Activated CD4-positive, alpha-beta T cell treated with anti-CD3 and anti-CD28 coated beads, Interleukin-2, amount 10 ng/mL, durations not matched to agents 7 days and 5 days (primary cell): ENCODE data around the gene DYNLT4. TPM values are rescaled to one million over a fixed set of nuclear protein-coding genes. Genes with fewer than 3 reads are reported as not detected.

Experiments
- CTCF ChIA-PET: fragments of 350-600 bp; sonication (Branson Sonifier 250); formaldehyde crosslinking; loops from one replicate; lab custom pipeline; 2021; ENCODE audit warnings: antibody characterized with exemption; lab: Charles Lee
- POLR2A ChIA-PET: fragments of 350-600 bp; sonication (Branson Sonifier 250); formaldehyde crosslinking; loops from one replicate; lab custom pipeline; 2021; ENCODE audit warnings: antibody characterized with exemption; lab: Charles Lee
- DNase-seq: peaks from one replicate; pipeline ENCODE4 v3.0.0-alpha.2; 2020
- H3K27ac Mint-ChIP-seq: one replicate; pipeline ENCODE4 v1.8.0; 2021; ENCODE audit warnings: mild to moderate bottlenecking, moderate library complexity, mixed read lengths
- H3K27me3 Mint-ChIP-seq: one replicate; pipeline ENCODE4 v1.8.0; 2021; ENCODE audit warnings: mixed read lengths
- H3K36me3 Mint-ChIP-seq: one replicate; pipeline ENCODE4 v1.8.0; 2021; ENCODE audit warnings: low read depth, mixed read lengths
- H3K4me1 Mint-ChIP-seq: one replicate; pipeline ENCODE4 v1.8.0; 2021; ENCODE audit warnings: mixed read lengths
- H3K4me3 Mint-ChIP-seq: one replicate; pipeline ENCODE4 v1.8.0; 2021; ENCODE audit warnings: mild to moderate bottlenecking, moderate library complexity, mixed read lengths
- H3K9me3 Mint-ChIP-seq: one replicate; pipeline ENCODE4 v1.8.0; 2021; ENCODE audit warnings: mixed read lengths
- total RNA-seq, 2 experiments: library from RNA; stranded (reverse); gene quantifications; one replicate each; pipeline ENCODE4 v1.2.3, GENCODE V29; 2021

DYNLT4 gene, protein sequence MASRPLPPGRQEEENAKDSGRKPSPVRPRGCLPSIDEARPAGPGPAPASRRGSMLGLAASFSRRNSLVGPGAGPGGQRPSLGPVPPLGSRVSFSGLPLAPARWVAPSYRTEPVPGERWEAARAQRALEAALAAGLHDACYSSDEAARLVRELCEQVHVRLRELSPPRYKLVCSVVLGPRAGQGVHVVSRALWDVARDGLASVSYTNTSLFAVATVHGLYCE
- total RNA-seq: under 1 TPM; 0.47 to 0.83 TPM

DNA sequence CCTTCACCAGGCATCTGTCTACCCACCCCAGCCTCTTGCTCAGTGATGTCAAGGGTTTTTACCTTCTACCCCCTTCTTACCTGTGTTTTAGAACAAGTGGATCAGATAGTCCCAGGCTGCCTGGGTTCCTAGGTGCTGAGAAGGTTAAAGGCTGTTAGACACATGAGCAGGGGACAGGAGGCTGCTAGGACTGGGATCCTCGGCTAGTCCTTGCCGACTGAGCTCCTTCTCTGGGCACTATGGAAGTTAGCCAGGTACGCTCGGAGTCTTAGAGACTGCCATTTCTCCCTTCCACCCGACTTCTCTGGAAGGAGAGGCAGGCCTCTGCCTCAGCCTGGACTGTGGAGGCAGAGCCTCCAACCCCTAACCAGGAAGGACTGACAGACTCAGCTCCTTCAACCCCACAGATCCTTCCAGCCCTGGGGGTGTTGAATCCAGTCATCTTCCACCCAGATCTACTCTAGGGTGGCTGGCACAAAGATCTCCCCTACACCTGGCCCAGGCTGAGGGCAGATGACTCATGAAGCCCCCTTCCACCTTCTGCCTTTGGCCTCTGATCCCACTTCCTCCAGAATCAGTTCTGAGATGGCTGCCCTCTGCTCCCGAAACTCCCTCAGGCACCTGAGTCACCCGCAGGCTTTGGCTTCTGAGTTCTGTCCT lies at the start of gene DYNLT4:
DYNLT4 (minus strand) TSS at position 648 of the 660 bp plus-strand sequence. CDS start 683 bp downstream, outside the sequence.
- ChIA-PET CTCF (interaction anchor here (0.6 to 1.3 kb wide), 3 partner anchors 11 to 16 kb away, joined by 3 to 4 read pairs (median 4); no protein-coding TSS in a partner anchor), POLR2A (interaction anchor here (3.3 to 4.4 kb wide), 2 partner anchors 12 to 85 kb away, joined by 31 to 40 read pairs; no protein-coding TSS in a partner anchor)
- Mint-ChIP-seq H3K36me3 (peaks cover 72% of the 10 kb centered on the region), H3K4me1 (peaks cover 87% of the 10 kb centered on the region), H3K4me3 (peak within 1 kb of the TSS; percentile 71), H3K27me3 (no peaks in the 10 kb centered on the region), H3K27ac (peak within 1 kb of the TSS; percentile 100), H3K9me3 (no peaks in the 10 kb centered on the region)
- DNase-seq: no peak

DNA sequence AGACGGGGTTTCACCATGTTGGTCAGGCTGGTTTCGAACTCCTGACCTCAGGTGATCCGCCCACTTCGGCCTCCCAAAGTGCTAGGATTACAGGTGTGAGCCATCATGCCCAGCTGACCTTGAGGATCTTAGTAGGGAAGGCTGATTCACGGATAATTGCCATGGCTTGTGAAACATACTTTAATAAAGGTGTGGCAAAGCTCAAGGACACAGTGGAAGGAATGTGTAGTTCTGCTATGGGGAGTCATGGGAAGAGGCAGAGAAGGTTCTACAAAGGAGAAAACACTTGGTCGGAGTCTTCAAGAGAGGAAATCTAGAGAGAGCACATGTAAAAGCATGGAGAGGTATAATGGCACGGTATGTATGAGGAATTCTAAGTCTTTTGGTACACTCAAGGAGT lies 48.6 kb upstream of the DYNLT4 start:
- Mint-ChIP-seq H3K4me1 (no peaks in the 10 kb centered on the region), H3K9me3 (no peaks in the 10 kb centered on the region), H3K36me3 (peaks cover 21% of the 10 kb centered on the region), H3K4me3 (no peak overlapping the region), H3K27ac (no peak overlapping the region), H3K27me3 (no peaks in the 10 kb centered on the region)
- ChIA-PET CTCF (interaction anchor here (0.6 to 0.7 kb wide), 2 partner anchors 245 to 822 kb away, joined by 3 read pairs; no protein-coding TSS in a partner anchor), POLR2A (no interaction called here)
- no peak for DNase-seq

DNA sequence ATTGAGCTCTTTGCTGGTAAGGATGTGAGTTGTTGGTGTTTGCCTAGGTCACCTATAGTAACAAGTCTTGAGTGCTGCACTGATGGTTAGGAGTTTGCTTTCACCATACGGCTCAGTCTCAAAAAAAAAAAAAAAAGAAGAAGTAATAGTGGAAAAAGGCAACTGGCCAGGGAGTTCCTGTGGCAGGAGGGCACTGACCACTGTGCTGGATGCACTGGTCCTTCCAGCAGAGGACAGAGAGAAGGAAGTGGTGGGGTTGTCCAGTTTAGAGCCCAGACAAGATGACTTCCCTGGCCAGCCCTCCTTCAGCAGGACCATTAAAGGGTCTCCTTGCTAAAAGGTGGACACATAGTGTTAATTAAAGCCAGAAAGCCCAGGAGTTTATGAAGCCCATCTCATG lies 47.8 kb upstream of the DYNLT4 start:
- CTCF ChIA-PET: interaction anchor here (0.6 to 1.2 kb wide), 2 partner anchors 9 to 43 kb away, joined by 4 to 5 read pairs; no protein-coding TSS in a partner anchor

DNA sequence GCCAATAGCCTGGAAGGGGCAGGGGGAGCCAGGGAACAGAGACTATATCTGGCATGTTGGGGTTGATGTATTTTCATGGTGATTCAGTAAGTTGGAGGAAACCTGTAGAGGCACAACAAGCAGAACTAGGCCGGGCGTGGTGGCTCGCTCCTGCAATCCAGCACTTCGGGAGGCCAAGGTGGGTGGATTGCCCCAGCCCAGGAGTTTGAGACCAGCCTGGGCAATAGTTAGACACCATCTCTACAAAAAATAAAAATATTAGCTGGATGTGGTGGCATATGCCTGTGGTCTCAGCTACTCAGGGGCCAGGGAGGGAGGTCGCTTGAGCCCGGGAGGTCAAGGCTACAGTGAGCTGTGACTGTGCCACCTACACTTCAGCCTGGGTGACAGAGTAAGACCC lies 46.0 kb upstream of the DYNLT4 start:
- Mint-ChIP-seq H3K36me3 (peaks cover 32% of the 10 kb centered on the region), H3K9me3 (no peaks in the 10 kb centered on the region), H3K27me3 (no peaks in the 10 kb centered on the region), H3K4me3 (no peak overlapping the region), H3K27ac (no peak overlapping the region), H3K4me1 (peaks cover 3% of the 10 kb centered on the region)
- CTCF ChIA-PET: no interaction called here
- POLR2A ChIA-PET: interaction anchor here (0.7 kb wide), 1 partner anchor 440 kb away, joined by 5 read pairs; no protein-coding TSS in a partner anchor
- no peak for DNase-seq

More for the DNA sequence above, 47.8 kb upstream of the DYNLT4 start:
- Mint-ChIP-seq H3K27me3 (no peaks in the 10 kb centered on the region), H3K4me1 (no peaks in the 10 kb centered on the region), H3K4me3 (no peak overlapping the region), H3K36me3 (peaks cover 25% of the 10 kb centered on the region), H3K27ac (no peak overlapping the region), H3K9me3 (no peaks in the 10 kb centered on the region)
- DNase-seq: no peak
- POLR2A ChIA-PET: no interaction called here

DNA sequence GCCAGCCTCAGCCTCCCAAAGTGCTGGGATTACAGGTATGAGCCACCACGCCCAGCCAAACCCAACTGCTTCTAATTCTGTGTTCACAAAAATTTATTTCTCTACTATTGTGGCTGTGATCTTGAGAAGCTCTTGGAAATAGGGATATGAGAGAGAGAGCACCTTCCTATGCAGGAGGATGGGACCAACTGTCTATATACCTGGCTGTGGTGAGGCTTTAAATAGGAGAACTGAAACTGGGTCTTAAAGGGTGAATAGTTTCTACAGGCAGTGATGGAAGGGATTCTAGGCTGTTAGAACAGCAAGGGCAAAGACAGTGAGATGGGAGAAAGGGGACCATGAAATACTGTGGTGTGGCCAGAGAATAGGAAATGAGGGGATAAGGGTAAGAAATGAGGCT lies 44.2 kb upstream of the DYNLT4 start:
- Mint-ChIP-seq H3K36me3 (peaks cover 26% of the 10 kb centered on the region), H3K4me1 (peaks cover 3% of the 10 kb centered on the region), H3K27me3 (no peaks in the 10 kb centered on the region), H3K4me3 (no peak overlapping the region), H3K9me3 (no peaks in the 10 kb centered on the region), H3K27ac (no peak overlapping the region)
- POLR2A ChIA-PET: no interaction called here
- DNase-seq: no peak
- CTCF ChIA-PET: no interaction called here

DNA sequence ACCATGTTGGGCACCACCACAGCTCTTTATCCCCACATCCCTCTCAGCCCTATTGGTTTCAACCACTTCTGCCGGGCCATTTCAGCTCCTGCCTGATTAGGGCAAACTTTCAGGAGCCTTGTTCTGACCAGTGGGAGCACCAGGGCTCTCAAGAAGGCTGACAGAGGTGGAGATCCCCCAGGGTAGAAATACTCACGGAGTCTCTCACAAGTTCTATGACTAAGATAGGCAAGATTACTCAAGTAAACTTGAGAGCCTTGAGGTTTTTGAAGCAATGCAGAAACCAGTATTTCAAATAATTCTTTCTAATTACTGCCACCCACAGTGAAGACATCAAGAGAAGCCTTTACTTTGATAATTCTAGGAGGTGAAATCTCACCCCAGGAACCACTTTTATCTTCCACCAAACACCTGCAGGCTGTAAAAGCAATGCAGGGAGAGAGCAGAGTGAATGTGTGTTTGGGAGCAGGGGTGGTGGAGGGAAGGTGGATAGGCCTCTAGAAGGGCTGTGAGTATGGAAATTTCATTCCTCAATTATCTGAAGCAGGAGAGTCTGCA lies 42.5 kb upstream of the DYNLT4 start:
- H3K27me3 Mint-ChIP-seq: peaks cover 1% of the 10 kb centered on the region
- POLR2A ChIA-PET: no interaction called here
- peaks cover 23% of the 10 kb centered on the region for H3K36me3 Mint-ChIP-seq
- H3K4me1 Mint-ChIP-seq: peaks cover 3% of the 10 kb centered on the region
- CTCF ChIA-PET: interaction anchor here (1.0 kb wide), 1 partner anchor 32 kb away, joined by 3 read pairs; no protein-coding TSS in a partner anchor
- no peak overlapping the region for H3K4me3 Mint-ChIP-seq
- H3K9me3 Mint-ChIP-seq: no peaks in the 10 kb centered on the region
- H3K27ac Mint-ChIP-seq: no peak overlapping the region
- DNase-seq: no peak

DNA sequence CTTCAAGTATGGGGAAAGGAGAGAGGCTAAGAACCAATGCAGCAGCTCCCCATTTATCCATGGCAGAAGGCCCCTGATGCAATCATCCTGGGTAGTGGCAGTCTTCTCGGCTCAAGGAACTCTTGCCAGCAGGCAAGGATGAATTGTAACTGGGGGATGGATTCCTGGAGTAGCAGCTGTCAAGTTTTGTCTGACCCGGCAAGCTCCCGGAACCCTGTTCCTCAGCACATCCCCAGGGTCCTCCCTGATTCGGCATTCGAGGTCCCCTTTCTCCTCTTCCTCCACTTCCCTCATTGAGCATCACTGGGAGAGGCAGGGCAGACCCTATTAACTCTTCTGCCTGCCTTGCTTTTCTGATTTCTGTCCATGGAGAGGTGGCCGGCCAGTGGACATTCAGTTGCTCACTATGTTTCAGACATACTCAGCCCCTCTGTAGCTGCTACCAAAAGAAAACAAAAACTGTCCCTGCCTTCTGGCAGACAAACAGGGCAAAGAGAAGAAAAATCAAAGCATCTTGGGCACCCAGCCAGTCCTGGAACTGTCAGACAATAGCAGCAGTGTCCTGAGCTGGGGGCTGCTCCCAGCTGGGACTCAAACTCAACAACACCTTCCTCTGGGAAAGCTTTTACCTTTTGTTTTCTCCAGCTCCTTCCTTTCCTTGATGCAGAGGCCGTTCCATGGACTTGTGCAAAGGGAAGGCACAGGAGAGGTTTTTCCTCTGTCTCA lies 41.5 kb upstream of the DYNLT4 start:
- H3K4me3 Mint-ChIP-seq: no peak overlapping the region
- DNase-seq: no peak
- peaks cover 24% of the 10 kb centered on the region for H3K36me3 Mint-ChIP-seq
- peaks cover 9% of the 10 kb centered on the region for H3K27me3 Mint-ChIP-seq
- no peaks in the 10 kb centered on the region for H3K9me3 Mint-ChIP-seq
- H3K27ac Mint-ChIP-seq: no peak overlapping the region
- peaks cover 3% of the 10 kb centered on the region for H3K4me1 Mint-ChIP-seq
- ChIA-PET POLR2A (no interaction called here), CTCF (interaction anchor here (1.0 to 1.2 kb wide), 2 partner anchors 19 to 33 kb away, joined by 3 read pairs; no protein-coding TSS in a partner anchor)

DNA sequence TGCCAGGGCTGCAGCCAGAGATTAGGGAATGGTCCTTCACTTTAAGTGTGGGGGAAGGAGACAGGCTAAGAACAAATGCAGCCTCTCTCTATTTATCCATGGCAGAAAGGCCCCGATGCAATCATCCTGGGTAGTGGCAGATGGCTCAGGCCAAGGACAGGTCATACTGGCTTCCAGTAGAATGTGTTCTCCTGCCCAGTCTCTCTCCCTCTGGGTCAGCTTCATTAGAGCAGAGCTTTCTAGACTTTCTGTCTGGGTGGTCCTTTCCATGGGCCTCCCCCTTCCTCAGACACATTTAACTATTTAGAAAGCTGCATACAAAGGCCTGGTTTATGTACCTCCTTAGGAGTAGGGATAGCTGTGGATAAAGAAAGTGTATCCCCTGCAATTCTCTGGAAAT lies 40.7 kb upstream of the DYNLT4 start:
- Mint-ChIP-seq H3K27ac (no peak overlapping the region), H3K4me1 (peaks cover 3% of the 10 kb centered on the region), H3K36me3 (peaks cover 22% of the 10 kb centered on the region), H3K27me3 (peaks cover 9% of the 10 kb centered on the region), H3K9me3 (no peaks in the 10 kb centered on the region), H3K4me3 (no peak overlapping the region)
- POLR2A ChIA-PET: no interaction called here
- no peak for DNase-seq
- CTCF ChIA-PET: no interaction called here

DNA sequence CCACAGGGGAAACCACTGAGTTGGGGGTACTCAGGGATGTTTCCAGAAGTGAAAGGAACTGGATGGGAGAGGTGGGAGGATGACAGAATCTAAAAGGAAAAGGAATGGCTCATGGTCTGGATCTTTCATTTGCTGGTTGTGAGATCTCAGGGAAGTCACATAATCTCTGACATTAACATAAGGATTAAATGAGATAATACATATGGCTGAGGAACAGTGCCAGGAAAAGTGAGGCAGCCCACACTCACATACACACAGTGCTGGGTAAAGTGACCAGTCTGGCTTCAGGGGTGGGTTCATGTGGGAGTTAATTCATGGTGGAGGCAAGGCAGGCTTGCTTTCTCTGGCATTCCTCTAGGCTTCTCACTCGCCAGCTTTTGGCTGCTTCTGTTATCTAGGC lies 39.8 kb upstream of the DYNLT4 start:
- peaks cover 7% of the 10 kb centered on the region for H3K4me1 Mint-ChIP-seq
- peaks cover 22% of the 10 kb centered on the region for H3K36me3 Mint-ChIP-seq
- no peak overlapping the region for H3K27ac Mint-ChIP-seq
- no peak for DNase-seq
- ChIA-PET CTCF (no interaction called here), POLR2A (no interaction called here)
- no peaks in the 10 kb centered on the region for H3K9me3 Mint-ChIP-seq
- H3K27me3 Mint-ChIP-seq: peaks cover 13% of the 10 kb centered on the region
- H3K4me3 Mint-ChIP-seq: no peak overlapping the region

DNA sequence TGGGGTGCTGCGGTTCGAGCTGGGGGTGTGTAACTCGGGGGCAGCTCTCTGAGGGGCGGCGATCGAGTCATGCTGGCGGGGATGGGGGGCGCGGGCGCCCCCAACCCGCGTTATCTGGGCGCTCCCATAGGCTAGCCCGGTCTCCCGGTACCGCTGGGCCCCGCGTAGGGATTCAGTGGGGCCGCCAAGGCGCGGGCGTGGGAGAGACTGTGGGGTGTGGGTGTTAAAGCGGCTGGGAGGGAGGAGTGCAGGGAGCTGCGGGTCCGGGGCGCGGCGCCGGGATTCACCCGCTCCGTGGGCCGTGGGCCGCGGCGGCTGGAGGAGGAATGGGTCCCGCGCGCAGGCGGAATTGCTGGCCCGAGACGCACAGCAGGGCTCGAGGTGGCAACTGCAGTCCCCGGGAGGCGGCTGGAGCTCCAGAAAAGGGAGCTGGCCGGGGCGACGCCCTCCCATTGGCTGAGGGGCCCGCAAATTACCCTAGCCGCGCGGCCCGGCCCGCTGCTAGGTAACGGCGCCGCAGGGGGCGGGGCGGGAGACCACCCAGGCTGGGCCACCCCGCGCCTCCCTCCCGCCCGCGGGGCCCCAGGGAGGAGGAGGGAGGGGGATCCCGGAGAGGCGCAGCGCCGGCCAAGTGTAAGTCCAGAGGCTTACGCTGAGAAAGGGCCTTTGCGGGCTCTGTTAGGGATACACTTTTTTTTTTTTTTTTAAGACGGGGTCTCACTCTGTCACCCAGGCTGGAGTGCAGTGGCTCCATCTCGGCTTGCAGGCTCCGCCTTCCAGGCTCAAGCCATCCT lies 35.9 kb upstream of the DYNLT4 start, which contains the start of gene PTCH2:
PTCH2 (minus strand) TSS at position 392 of the 794 bp plus-strand sequence; CDS start at position 71, 321 bp downstream.
- CTCF ChIA-PET: interaction anchor here (1.1 kb wide), 1 partner anchor 12 kb away, joined by 3 read pairs; no protein-coding TSS in a partner anchor
- POLR2A ChIA-PET: no interaction called here
- peaks cover 23% of the 10 kb centered on the region for H3K27me3 Mint-ChIP-seq

DNA sequence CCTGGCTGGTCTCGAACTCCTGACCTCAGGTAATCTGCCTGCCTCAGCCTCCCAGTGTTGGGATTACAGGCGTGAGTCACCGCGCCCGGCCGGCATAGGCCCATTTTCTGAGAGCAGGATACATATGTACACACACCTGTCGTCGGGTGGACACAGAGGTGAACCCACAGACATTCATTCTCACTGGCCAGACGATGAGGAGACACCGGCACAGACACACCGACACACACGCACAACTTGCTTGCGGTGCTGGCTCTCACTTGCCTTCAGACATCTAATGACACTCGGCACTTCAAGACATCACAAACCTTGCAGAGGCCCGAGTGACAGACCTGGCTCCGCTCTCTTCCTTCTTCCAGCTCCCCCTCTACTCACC lies 35.3 kb upstream of the DYNLT4 start:
- Mint-ChIP-seq H3K4me1 (peaks cover 4% of the 10 kb centered on the region), H3K27ac (no peak overlapping the region), H3K9me3 (no peaks in the 10 kb centered on the region), H3K27me3 (peaks cover 23% of the 10 kb centered on the region), H3K4me3 (no peak overlapping the region), H3K36me3 (peaks cover 11% of the 10 kb centered on the region)
- CTCF ChIA-PET: no interaction called here
- no peak for DNase-seq
- POLR2A ChIA-PET: no interaction called here

More for the DNA sequence above, 35.9 kb upstream of the DYNLT4 start, which contains the start of gene PTCH2:
- Mint-ChIP-seq H3K36me3 (peaks cover 11% of the 10 kb centered on the region), H3K9me3 (no peaks in the 10 kb centered on the region), H3K4me3 (no peak within 1 kb of the TSS), H3K4me1 (peaks cover 4% of the 10 kb centered on the region), H3K27ac (no peak within 1 kb of the TSS)
- no peak for DNase-seq

DNA sequence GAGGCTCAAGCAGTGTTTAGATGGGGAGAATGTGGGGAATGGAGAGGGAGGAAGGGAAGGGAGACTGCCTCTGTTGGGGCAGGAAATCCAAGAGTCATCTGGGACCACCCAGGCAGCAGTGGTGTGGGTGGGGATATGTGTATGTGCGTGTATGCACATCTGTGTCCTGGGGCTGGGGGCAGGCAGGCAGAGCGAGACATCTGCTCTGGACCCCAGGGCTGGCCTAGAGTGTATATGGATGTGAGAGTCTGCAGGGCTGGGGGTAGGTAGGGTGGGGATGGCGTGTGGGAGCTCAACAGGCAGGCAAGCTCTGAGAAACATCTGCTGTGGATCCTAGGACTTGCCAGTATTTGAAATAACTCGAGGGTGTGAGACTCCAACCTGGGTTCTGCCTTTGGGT lies 32.4 kb upstream of the DYNLT4 start:
- ChIA-PET POLR2A (no interaction called here), CTCF (interaction anchor here (0.6 to 1.3 kb wide), 2 partner anchors 16 to 186 kb away, joined by 3 to 5 read pairs; no protein-coding TSS in a partner anchor)
- Mint-ChIP-seq H3K9me3 (no peaks in the 10 kb centered on the region), H3K27me3 (peaks cover 21% of the 10 kb centered on the region), H3K4me3 (no peak overlapping the region), H3K27ac (no peak overlapping the region), H3K4me1 (peaks cover 14% of the 10 kb centered on the region), H3K36me3 (peaks cover 4% of the 10 kb centered on the region)
- DNase-seq: no peak
